Stimulated activated CD4-positive, alpha-beta T cell treated with anti-CD3 and anti-CD28 coated beads, TNF-alpha, amount 100 ng/mL, for 4 hours (primary cell): Measurements from ENCODE around the gene HAPLN3.

Experiments
- DNase-seq, 3 experiments: peaks; one replicate each; pipeline ENCODE4 v3.0.0-alpha.2; 2020; ENCODE audit warnings: low read depth in 3 of 3

Gene HAPLN3

GRCh38 chr15:88894348-88894818 is 961 bp downstream of the HAPLN3 start:
- DNase-seq, result peak; percentile 74 to 78 (median 77)

- DNase-seq, result no peak
Observed at GRCh38 chr15:88891540-88892254, 3.6 kb downstream of the HAPLN3 start.

GRCh38 chr15:88890495-88890894 is 4.8 kb downstream of the HAPLN3 start:
- DNase-seq, result no peak

GRCh38 chr15:88888719-88889118 is 6.6 kb downstream of the HAPLN3 start:
- no peak for DNase-seq

- DNase-seq, result no peak
Observed at GRCh38 chr15:88887068-88887580, 8.2 kb downstream of the HAPLN3 start.

GRCh38 chr15:88882785-88883184 is 12.6 kb downstream of the HAPLN3 start:
- DNase-seq, result no peak

GRCh38 chr15:88881775-88882174 is 13.6 kb downstream of the HAPLN3 start:
- no peak for DNase-seq

GRCh38 chr15:88880944-88881740 is 14.2 kb downstream of the HAPLN3 start:
- no peak for DNase-seq

GRCh38 chr15:88878720-88879184 is 16.6 kb downstream of the HAPLN3 start:
- DNase-seq, result no peak

- no peak for DNase-seq
Observed at GRCh38 chr15:88877906-88878305, 17.4 kb downstream of the HAPLN3 start.

- DNase-seq, result no peak
Observed at GRCh38 chr15:88877415-88877814, 17.9 kb downstream of the HAPLN3 start.

- no peak for DNase-seq
Observed at GRCh38 chr15:88876573-88876972, 18.8 kb downstream of the HAPLN3 start.

GRCh38 chr15:88874684-88875083 is 20.7 kb downstream of the HAPLN3 start:
- DNase-seq, result no peak

GRCh38 chr15:88874275-88874674 is 21.1 kb downstream of the HAPLN3 start:
- no peak for DNase-seq

- no peak for DNase-seq
Observed at GRCh38 chr15:88873786-88874185, 21.6 kb downstream of the HAPLN3 start.

GRCh38 chr15:88872706-88873105 is 22.6 kb downstream of the HAPLN3 start:
- DNase-seq, result no peak

- no peak for DNase-seq
Observed at GRCh38 chr15:88872106-88872505, 23.2 kb downstream of the HAPLN3 start.

- DNase-seq, result no peak
Observed at GRCh38 chr15:88871313-88871712, 24.0 kb downstream of the HAPLN3 start.

GRCh38 chr15:88866295-88866881 is 29.0 kb downstream of the HAPLN3 start:
- no peak for DNase-seq

GRCh38 chr15:88865498-88866099 is 29.7 kb downstream of the HAPLN3 start:
- DNase-seq, result no peak

GRCh38 chr15:88864861-88865497 is 30.4 kb downstream of the HAPLN3 start:
- no peak for DNase-seq
